Bone marrow (tissue), 2 donors: Measurements from ENCODE around the gene AP1AR.

ENCODE experiments used
- DNase-seq, 2 donors: peaks; one replicate each; lab custom pipeline; 2025; lab: John Stamatoyannopoulos, UW

The AP1AR gene

DNA sequence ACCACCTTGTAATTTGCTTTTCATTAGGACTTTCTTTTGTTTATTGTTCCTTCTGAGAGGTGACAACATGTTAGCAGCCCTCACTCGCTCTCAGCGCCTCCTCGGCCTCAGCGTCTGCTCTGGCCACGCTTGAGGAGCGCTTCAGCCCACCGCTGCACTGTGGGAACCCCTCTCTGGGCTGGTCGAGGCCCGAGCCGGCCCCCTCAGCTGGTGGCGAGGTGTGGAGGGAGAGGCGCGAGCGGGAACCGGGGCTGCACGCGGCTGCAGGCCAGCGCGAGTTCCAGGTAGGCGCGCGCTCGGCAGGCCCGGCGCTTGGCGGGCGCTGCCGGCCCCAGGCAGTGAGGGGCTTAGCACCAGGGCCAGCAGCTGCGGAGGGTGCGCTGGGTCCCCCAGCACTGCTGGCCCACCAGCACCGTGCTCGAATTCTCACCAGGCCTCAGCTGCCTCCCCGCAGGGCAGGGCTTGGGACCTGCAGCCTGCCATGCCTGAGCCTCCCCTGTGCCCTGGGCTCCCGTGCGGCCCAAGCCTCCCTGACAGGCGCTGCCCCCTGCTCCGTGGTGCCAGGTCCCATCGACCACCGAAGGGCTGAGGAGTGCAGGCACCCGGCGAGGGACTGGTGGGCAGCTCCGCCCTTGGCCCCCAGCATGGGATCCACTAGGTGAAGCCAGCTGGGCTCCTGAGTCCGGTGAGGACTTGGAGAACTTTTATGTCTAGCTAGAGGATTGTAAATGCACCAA is 9.2 kb upstream of the AP1AR start:
- no peak for DNase-seq

DNA sequence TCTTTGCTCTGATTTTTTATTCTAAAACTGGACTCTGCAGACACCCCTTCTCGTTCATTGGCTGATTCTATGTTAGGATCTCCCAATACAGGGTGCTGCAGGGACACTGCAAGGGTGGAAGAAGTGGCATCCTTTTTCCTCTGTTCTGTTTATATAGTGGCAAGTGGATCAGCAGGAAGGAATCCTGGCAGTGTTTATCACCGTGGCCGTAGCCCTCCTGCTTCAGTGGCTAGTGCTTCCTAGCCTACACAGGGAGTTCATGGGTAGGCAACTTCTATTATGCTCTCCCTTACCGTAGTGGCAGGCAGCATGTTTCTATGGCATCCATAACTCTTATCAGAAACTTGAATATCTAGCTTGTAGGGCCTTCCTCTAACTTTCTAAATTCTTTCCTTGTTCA is 6.4 kb upstream of the AP1AR start:
- no peak for DNase-seq

DNA sequence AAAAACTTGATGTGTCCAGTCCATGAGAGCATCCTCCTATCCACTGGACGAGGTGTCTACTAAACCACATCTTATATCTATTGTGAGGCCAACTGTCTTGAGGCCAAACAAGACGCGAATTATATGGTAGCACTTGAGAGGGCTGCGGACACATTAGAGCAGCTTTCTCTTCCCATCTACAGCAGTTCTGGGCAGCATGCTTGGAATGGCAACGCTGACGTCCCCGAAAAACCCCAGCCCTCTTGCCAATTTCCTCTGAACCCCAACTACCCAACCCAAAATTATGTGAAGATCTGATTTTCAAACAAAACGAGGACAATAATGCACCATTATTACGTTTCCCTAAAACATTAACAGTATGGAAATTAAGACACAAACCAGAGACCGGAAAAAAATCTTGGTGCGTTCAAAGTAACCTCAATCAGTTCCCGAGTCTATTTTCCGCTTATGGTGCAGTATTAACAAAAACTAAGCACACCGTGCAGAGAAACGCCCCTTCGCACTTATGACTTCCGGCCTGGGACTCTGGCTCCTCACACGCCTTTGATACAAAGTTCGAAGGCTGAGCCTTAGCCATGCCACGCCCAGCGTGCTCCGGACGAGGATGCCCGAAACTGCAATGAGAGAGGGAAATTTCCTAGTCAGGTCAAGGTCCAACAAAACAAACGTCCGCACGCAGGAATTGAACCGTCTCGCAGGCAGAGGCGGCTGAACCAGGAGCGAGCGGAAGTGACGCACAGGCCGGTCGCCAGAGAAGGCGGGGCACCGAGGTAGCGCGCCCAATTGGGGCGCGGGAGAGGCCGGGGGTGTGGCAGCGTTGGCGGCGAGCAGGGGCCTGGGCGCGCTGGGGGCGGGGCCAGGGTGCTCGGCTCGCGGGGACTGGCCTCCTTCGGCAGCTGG is 458 bp upstream of the AP1AR start:
- peak; percentile 94 for DNase-seq

DNA sequence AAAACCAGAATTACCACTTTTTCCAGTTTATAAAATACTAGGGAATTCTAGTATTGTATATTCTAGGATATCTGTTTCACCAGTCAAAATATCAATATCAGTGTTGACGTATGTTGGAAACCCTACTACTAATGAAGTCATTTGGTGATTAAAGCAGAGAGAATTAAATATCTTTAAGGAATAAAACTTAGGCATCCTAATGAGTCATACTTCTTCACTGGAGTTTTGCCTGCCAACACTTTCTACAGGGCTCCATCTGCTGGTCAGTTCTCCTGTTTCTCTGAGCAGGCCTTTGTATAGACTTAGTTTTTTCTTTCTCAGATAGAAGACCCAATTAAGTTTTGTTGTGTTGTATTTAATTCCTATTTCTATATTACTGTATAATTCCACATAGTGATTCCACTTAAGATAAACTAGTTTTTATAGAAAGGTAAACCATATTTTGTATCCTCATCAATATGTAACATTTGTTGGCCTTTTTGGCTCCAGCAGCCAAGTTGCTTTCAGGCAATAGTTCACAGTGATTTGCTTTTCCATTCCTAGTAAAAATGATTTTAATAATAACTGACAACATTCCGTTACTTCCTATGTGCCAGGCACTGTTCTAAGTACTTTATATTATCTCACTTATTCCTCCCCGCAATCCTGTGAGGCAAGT is 3.5 kb downstream of the AP1AR start:
- DNase-seq = peak in 1 of 2 donors; percentile 82

DNA sequence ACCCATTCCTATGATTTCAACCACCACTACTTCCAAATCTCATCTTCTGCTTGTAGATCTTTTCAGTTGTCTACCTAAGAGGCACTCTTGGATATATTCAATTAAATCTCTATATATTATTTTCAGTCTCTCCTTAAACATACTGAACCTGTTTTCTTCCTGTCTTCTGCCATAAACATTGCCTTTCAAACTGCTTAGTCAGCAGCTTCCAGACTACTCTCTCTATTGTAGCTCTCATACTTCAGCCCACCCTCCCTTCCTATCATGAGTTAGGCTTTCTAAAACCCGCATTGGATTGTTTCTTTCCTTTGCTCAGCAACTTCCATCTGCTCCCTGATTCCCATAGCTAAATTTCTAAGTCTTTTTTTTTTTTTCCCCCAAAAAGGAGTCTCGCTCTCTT is 4.5 kb downstream of the AP1AR start:
- DNase-seq = no peak

DNA sequence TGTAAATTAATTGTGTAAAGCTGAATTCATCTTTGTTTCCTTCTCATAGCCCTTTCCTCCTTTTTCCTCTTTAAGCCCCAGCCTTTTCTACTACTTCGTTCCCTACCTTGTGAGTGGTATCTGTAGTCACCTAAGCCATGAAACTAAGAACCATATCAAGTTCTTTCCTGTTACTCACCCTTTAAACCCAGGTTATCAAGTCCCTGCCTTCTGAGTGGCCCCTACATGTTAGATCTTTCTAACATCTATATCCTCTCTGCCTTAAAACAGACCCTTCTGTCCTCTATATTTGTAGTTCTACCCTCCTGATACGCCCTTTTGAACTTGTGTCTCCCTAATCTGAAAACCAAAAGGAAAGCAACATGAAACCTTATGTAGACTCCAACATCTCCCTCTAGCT is 7.2 kb downstream of the AP1AR start:
- DNase-seq = no peak

DNA sequence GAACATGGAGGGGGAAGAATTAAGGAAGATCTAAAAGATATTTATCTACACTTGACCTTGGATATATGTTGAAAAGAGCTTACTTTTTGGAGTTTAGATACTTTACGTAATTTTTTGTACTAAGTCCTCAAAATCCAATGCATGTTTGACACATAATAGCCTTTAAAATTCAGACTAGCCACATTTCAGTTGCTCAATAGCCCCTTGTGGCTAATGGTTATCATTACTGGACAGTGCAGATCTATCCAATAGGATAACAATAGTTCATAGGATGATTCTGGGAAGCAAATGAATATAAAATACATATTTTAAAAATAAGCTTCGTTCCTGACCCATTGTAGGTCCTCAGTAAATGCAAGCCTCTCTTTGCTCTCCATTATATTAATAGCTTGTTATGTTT is 13.8 kb downstream of the AP1AR start:
- no peak for DNase-seq

DNA sequence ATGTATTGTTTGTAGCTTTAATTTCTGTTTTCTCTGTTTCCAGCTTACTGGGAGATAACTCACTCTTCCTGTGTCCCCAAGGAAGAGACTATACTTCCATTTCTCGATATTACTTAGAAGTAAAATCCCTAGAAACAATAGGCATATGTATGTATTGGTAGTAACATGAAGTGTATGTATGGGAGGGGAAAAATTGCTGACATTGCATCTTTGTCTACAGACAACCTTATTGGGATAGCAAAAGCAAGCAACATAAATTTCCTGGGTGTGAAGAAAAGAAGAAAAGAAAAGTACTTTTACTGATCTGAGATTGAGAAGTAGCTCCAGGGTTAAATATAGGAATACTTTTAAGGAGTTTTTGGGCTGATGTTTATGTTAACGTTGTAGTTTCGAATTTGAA is 15.4 kb downstream of the AP1AR start:
- DNase-seq = no peak

DNA sequence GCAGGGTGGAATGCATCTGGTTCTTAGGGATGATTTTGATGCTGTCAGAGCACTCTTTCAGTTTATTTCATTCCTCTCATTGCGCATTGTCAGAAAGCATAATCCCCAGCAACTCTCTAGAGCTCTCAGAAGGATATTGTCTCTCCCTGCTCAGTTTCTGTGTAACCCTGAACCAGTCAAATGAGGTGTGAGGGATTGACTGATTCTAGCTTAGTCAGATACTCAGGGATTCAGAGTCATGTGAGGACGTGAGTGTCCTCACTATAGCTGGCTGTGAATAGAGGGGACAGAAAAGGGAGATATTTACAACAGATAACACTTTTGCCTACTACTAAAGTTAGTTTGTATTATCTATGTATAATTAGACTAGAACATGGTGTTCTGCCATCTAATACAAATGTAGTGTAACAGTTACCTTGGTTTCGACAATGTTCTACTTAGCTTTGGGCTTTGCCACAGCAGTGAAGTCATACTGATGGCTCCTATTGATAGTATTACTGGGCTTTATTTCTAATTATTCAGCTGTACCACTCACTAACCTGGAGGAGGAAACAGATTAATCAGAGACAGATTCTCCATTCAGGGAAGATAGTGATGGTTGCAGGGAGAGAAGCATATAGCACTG is 19.5 kb downstream of the AP1AR start:
- no peak for DNase-seq

DNA sequence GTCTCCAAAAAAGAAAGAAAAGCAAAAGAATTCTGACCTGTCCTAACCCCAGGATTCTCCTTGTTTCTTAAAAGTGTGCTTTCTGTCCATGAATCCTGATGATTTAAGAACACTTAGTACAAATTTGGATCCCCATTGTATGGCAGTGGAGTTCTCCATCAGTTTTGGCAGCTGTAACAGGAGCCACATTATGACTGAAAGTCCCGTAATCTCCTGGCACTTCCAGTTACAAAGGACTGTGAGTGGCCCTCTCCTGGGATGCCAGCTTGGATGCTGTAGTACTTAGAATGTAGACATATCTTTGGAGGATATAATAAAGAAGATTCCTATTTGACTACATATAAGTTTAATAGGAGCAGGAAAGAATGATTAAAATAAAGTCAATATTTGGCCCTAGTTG is 20.6 kb downstream of the AP1AR start:
- no peak for DNase-seq

DNA sequence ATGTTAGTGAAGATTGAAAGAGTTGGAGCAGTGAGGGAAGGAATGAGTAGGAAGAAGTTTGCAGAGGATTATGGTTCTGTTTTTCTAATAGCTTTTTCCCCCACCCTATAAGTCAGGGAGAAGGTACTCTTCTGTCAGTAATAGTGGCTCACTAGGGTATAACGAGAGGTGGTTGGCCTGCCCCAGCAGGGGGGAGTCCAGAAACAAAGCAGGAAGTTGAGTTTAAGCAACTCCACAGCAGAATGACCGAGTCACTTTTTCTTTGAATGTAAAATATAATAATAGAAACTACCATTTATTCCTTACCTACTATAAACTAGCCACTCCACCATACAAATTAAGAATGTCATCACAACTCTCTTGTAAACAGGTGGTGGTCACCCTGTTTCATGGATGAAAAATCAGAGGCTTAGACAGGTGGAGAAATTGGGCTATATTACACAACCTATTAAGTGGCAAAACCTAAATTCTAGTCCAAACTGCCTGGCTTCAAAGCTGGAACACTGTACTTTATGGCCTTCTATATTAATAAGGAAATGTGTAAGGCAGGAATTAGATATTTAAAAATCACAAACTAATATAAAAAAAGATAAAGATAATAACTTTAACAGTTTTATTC is 21.9 kb downstream of the AP1AR start:
- peak in 1 of 2 donors; percentile 38 for DNase-seq

DNA sequence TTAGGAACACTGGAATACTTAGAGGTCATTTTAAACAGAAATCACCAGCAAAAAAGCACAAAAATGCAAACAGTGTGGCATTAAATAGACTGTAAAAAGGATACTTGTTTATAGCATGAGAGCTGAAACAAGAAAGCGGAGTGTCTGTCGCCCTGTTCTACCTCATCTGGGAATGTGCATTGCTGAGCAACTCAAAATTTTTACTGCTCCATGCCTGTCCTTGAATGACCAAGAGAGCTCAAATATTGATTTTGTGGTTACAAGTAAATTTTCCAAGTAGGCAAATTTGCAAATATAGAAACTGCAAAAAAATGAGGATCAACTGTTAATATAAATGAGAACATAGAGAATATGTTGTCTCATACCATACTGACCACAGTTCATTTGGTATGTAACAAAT is 25.5 kb downstream of the AP1AR start:
- no peak for DNase-seq

DNA sequence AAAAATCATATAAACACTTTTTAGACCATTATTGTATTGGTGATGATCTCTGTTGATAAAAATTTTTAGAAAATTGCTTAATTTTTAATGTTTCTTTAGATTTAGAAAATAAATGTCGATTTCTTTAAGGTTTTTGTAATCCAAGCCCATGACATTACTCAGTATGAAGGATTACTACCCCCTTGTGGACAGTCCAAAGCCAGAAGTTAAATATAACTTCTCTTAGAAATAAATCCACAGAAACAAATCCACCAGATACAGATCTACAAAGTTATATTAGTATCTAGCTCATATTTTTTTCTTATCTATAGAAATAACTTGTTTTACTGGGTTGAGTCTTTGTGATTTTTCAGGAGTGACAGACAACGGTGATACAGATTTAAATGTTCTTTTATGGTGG is 35.2 kb downstream of the AP1AR start:
- DNase-seq = peak in 1 of 2 donors; percentile 24

DNA sequence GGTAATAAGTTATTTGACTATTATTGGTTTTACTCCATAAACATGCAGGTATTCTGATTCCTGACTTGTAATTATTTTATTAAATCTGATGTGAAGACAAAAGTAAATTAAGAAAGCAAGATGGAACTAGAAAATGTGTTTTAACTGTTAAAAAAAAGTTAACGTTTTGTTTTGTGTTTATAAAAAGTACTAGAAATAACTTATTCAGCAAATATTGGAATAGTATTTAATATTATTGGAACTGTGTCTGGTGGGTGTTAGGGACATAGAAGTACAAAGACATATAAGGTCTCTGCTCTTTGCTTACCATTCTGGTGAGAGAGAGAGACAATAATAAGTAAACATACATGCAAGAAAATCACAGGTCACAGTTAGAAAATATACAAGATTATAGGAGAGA is 38.5 kb downstream of the AP1AR start:
- DNase-seq = no peak

DNA sequence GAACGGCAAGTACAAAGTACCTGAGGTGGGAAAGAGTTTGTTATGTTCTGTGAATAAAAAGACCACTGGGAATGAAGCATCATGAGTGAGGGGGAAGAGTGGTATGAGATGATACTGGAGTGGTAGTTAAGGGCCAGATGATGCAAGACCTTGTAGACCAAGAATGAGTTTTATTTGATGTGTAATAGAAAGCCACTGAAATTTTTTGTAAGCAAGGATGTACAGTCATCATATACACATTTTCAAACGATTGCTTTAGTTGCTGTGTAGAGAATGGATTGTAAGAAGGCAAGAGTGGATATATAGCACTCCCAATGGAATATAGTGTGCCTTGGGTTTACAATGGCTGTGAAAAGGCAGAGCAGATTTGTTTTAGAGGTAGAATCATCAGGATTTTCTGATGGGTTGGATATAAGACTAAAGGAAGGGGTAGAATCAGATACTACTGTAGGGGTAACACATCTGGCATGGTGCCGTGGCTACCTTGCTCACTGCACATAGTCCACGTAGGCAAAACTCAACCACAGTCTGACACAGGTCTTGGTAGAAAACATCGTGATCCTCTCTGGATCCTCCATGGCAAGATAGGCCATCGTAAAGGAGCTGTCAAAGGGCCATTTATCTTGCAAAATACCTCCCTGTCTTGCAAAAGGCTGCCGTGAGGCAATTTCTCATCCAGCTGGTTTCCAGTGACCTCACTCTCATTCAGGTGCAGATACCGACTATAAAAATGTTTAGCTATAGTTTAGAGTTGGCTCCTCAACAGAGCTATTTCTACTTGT is 39.2 kb downstream of the AP1AR start:
- DNase-seq = no peak

DNA sequence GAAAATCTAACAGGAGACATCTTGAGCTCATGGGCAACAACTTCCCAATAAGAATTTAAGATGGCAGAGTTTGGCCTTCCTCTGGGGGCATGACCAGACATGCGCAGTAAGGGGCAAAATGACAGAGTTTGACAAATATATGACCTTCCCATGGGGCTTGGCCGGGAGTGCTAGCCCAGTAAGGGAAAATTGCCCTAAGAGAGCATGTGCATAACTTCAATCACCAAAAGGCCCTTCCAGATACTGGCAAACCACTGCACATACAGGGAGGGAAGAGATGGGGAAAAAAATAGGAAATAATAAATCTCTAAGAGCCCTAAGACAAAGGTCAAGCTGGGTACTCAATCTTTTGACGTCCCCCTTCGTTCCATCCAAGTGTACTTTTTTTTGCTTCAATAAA is 40.7 kb downstream of the AP1AR start:
- no peak for DNase-seq

DNA sequence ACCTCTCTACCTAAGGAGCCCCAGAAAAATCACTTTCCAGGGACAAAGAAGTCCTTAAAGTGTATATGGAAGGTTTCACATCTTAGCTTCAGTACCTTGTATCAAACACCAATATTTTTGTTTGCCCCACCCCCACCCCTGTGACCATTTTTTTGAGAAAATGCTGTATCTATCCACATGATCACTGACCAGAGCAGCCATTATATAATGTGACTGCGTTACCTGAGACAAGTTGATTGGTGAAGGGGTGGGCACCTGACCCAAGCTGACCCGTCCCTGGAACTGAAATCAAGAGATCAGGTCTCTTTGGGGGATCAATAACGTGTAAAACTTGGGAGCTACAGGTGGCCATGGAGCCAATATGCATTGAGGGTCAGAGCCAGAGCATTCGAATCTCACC is 43.4 kb downstream of the AP1AR start:
- no peak for DNase-seq

DNA sequence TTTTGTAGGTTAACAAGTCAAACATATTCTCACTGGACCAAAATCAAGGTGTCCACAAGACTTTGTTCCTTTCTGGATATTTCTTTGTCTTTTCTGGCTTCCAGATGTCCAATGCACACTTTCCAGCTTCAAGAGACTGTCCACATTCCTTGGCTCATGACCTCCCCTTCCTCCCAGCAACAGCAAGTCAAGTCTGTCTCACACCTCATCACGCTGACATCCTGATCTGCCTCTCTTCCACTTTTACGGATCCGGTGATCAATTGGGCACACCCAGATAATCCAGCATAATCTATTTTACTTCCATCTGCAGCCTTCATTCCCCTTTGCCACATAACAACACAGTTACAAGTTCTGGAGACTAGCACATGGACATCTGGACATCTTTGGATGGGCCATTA is 44.5 kb downstream of the AP1AR start:
- no peak for DNase-seq

DNA sequence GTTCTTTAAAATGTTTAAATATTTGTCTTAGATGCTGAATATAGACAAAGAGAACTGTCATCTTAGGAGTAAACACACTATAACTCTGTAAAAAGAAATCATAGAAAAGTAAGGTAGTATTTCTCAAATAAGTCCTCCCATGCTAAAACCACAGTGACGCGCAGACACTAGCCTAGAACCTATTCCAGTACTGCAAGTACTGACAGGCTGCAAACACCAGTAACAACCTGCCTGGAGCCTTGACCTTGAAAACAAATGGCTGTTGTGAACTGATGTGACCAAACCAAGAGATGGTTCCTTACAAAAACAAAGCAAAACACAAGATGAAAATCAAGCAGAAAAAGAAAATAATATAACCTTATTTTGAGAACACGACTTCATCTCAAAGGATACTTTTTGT is 45.6 kb downstream of the AP1AR start:
- DNase-seq = no peak

DNA sequence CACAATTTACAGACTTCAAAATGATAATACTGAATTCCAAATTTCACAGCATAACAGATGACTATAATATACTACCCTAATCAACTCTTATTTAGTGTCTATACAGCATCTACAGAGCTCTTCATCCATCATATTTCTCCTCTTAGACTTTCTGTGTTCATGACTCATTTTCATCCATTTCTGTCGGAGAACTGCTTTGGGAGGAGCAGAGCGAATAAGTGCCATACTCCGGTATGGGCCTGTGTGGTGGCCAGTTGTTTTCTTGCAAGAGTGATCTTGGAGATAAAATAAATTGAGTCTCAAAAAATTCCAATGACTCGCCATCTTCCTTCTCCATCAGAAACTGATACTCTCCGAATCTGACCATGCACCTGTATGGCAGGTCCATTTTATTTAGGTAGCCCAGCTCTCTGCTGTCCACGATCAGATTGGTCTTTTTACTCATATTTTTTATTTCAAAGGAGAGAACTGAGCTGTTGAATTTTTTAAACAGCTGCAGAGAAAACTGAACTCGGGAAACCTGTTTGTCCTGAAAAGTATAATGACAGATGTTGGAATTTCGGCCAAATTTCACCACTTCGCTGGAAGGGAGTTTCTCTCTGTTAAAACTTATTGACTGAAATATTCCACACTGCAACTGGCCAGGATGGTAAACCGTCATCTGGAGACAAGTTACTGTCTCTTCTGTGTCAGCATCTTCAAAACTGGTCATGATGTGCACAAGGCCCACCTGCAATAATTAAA is 46.3 kb downstream of the AP1AR start:
- DNase-seq = no peak
